ENCODE results near the gene F2RL3.
"Not testable (repeated sequence)": the region's sequence is repeated elsewhere in the genome, so short reads cannot be mapped to it uniquely, and the experiment has no call there.

F2RL3 gene

DNA sequence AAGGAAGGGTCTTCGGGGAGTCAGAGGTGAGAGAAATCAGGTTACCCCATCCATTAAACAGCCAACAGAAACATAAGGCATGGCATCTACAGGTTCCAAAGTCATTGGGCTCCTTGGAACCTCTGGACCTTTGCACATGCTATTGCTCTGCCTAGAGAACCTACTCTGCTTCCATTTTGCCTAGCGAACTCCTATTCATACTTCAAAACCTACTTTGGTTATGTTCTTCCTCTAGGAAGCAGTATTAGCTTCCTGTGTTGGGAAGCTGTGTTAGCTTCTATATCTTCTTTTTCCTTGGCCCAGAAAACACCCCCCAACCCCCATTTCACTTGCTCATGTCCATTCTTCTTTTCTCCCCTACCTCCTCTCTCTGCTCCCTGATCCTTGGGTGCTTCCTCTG lies 39.6 kb downstream of the F2RL3 start:
- no peak for DNase-seq

- no peak for DNase-seq
Measured at GRCh38 chr19:16928916-16929315, 40.1 kb downstream of the F2RL3 start.

- DNase-seq, result no peak
Measured at GRCh38 chr19:16930753-16931152, 42.0 kb downstream of the F2RL3 start.

DNA sequence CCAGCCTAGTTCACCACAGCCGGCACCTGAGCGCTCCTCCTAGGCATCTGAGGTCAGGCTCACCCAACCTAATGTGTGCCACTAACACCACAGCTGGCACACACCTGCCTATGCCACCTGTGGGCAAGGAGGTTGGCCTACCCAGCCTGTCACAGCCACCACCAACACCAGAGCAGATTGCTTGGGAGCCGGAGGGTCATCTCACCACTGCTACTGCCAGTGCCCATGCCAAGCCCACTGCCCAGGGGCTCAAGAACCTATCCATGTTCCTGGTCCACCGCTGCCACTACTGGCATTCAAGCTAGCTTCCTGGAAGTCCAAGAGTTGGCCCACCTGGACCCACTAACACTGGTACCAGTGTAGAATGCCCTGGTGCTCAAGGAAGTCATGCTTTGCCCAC lies 42.5 kb downstream of the F2RL3 start:
- DNase-seq, result no peak

DNA sequence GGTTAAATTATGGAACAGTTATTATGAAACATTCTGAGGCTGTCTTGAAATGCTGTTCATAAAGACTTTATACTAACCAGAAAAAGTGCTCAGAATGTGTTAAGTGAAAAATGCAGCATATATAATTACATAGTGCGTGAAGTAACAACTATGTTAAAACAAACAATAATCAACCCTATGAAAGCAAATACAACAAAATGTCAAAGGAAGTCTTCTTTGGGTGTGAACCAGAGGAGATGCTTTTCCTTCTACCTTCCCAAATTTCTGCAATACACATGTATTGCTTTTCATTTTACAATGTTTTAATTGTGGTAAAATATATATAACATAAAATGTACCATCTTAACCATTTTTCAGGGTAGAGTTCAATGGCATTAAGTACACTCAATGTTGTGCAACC lies 45.7 kb downstream of the F2RL3 start:
- DNase-seq, result no peak

DNA sequence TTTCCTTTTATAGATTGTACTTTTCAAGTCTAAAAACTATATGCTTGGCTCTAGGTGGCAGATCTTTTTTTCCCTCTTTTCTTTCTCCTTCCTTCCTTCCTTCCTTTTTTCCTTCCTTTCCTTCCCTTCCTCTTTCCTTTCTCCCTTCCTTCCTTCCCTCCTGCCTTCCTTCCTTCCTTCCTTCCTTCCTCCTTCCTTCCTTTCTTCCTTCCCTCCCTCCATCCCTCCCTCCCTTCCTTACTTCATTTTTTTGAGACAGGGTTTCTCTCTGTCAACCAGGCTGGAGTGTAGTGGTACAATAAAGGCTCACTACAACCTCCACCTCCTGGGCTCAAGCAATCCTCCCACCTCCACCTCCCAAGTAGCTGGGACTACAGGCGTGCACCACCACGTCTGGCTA lies 48.1 kb downstream of the F2RL3 start:
- DNase-seq, result no peak

GRCh38 chr19:16937796-16938195 lies 49.0 kb downstream of the F2RL3 start:
- not testable (repeated sequence) for DNase-seq

DNA sequence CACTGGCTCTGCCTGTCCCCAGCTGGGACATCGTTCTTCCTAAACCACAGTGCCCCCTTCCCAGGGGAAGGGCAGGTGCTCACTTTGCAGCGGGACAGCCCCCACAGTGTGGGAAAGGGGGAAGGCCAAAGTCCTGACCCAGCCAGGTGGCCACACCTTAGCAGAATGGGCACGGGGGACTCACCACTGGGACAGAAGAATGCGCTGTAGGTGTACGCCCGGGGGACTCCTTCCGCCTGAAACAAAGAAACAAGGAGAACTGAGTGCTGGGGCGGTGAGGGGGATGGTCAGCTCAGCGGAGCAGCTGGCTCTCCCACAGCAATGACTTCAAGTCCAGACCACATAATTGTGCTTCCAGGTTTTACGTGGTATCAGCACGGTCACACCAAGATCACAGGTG lies 49.4 kb downstream of the F2RL3 start:
- no peak for DNase-seq

GRCh38 chr19:16940063-16940462 lies 51.3 kb downstream of the F2RL3 start:
- not testable (repeated sequence) for DNase-seq

DNA sequence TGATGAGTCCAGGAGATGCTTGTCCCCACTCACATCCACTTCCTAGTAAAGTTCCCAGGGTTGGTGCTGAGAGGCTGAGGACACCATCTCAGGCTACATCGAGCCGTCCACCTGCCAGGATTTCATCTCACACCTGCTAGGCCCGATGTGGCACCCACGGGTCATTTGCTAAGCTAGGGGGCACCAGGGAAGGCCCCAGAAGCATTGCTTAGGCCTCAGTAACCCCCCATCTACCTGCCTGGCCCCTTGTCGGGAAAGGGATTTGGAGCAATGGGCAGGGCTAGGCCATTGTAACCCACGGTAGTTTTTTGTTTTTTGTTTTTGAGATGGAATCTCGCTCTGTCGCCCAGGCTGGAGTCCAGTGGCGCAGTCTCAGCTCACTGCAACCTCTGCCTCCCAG lies 51.8 kb downstream of the F2RL3 start:
- DNase-seq, result no peak
